GM21786 (cell line): ENCODE results near the gene DCC.

ENCODE experiments used
- ATAC-seq: cut with Tn5 transposase; IDR thresholded peaks from one replicate; pipeline ENCODE4 v1.9.1; 2021; ENCODE audit not compliant: unreplicated experiment

DCC gene

GRCh38 chr18:52791321-52791720 is 451.3 kb downstream of the DCC start:
- ATAC-seq, result no peak

GRCh38 chr18:52812834-52813233 is 472.8 kb downstream of the DCC start:
- no peak for ATAC-seq

GRCh38 chr18:52813635-52814416 is 473.8 kb downstream of the DCC start:
- no peak for ATAC-seq

- no peak for ATAC-seq
These were observed 475.7 kb downstream of the DCC start for GRCh38 chr18:52815651-52816050.

- no peak for ATAC-seq
These were observed 476.1 kb downstream of the DCC start for GRCh38 chr18:52816121-52816520.

- no peak for ATAC-seq
These were observed 482.2 kb downstream of the DCC start for GRCh38 chr18:52822160-52822559.

- no peak for ATAC-seq
These were observed 484.1 kb downstream of the DCC start for GRCh38 chr18:52824126-52824525.

- no peak for ATAC-seq
These were observed 487.0 kb downstream of the DCC start for GRCh38 chr18:52826994-52827393.

- no peak for ATAC-seq
These were observed 489.3 kb downstream of the DCC start for GRCh38 chr18:52829320-52829719.

- ATAC-seq, result no peak
These were observed 489.9 kb downstream of the DCC start for GRCh38 chr18:52829876-52830405.

GRCh38 chr18:52844323-52844722 is 504.3 kb downstream of the DCC start:
- no peak for ATAC-seq

- no peak for ATAC-seq
These were observed 505.0 kb downstream of the DCC start for GRCh38 chr18:52845036-52845435.

- no peak for ATAC-seq
These were observed 510.1 kb downstream of the DCC start for GRCh38 chr18:52850031-52850560.

GRCh38 chr18:52861558-52861957 is 521.6 kb downstream of the DCC start:
- ATAC-seq, result no peak

- ATAC-seq, result no peak
These were observed 529.4 kb downstream of the DCC start for GRCh38 chr18:52869349-52869923.

GRCh38 chr18:52869942-52870907 is 530.2 kb downstream of the DCC start:
- ATAC-seq, result no peak

- ATAC-seq, result no peak
These were observed 534.8 kb downstream of the DCC start for GRCh38 chr18:52874774-52875173.

GRCh38 chr18:52875725-52876124 is 535.7 kb downstream of the DCC start:
- no peak for ATAC-seq

- no peak for ATAC-seq
These were observed 548.0 kb downstream of the DCC start for GRCh38 chr18:52888014-52888413.

- ATAC-seq, result no peak
These were observed 554.8 kb downstream of the DCC start for GRCh38 chr18:52894801-52895200.
